ENCODE data around the gene ZFHX3.

Gene ZFHX3

GRCh38 chr16:72969812-72970211, 78.1 kb downstream of the ZFHX3 start:
- no peak for DNase-seq

- DNase-seq, result no peak
These were observed 78.8 kb downstream of the ZFHX3 start for GRCh38 chr16:72969146-72969545.

- no peak for DNase-seq
These were observed 80.0 kb downstream of the ZFHX3 start for GRCh38 chr16:72967941-72968340.

- DNase-seq, result no peak
These were observed 84.2 kb downstream of the ZFHX3 start for GRCh38 chr16:72963533-72964315.

- DNase-seq, result no peak
These were observed 85.6 kb downstream of the ZFHX3 start for GRCh38 chr16:72962347-72962746.

- DNase-seq, result no peak
These were observed 86.1 kb downstream of the ZFHX3 start for GRCh38 chr16:72961863-72962262.

- DNase-seq, result peak; percentile 83
These were observed 86.7 kb downstream of the ZFHX3 start for GRCh38 chr16:72961115-72961832.

GRCh38 chr16:72960101-72960500, 87.8 kb downstream of the ZFHX3 start:
- no peak for DNase-seq

GRCh38 chr16:72959301-72959996, 88.5 kb downstream of the ZFHX3 start:
- DNase-seq, result no peak

- no peak for DNase-seq
These were observed 89.3 kb downstream of the ZFHX3 start for GRCh38 chr16:72958522-72959076.

- no peak for DNase-seq
These were observed 90.3 kb downstream of the ZFHX3 start for GRCh38 chr16:72957303-72958277.

- no peak for DNase-seq
These were observed 91.5 kb downstream of the ZFHX3 start for GRCh38 chr16:72956124-72957064.

GRCh38 chr16:72952811-72953271, 95.1 kb downstream of the ZFHX3 start:
- no peak for DNase-seq

- DNase-seq, result no peak
These were observed 95.5 kb downstream of the ZFHX3 start for GRCh38 chr16:72952404-72952803.

- no peak for DNase-seq
These were observed 96.0 kb downstream of the ZFHX3 start for GRCh38 chr16:72951916-72952315.

GRCh38 chr16:72950669-72951068, 97.3 kb downstream of the ZFHX3 start:
- no peak for DNase-seq

GRCh38 chr16:72948238-72948829, 99.6 kb downstream of the ZFHX3 start:
- DNase-seq, result no peak

GRCh38 chr16:72947379-72948237, 100.3 kb downstream of the ZFHX3 start:
- DNase-seq, result no peak

GRCh38 chr16:72946474-72947194, 101.3 kb downstream of the ZFHX3 start:
- no peak for DNase-seq
